Body of pancreas (tissue), 4 donors: ENCODE measurements around the gene NSUN4.

Source experiments
- CTCF ChIP-seq, 7 experiments: fragments of 450-650 bp in 4 of 7; fragments of 200-600 bp in 3 of 7; sonication (generic) in 3 of 7; IDR thresholded peaks; one replicate each; pipeline ENCODE4 v1.5.1; 2016 to 2019; ENCODE audit warnings: antibody characterized with exemption in 7 of 7
- POLR2A ChIP-seq, 3 donors: fragments of 450-650 bp; IDR thresholded peaks; one replicate each; pipeline ENCODE4 v1.6.1; 2016; ENCODE audit warnings: antibody characterized with exemption in 3 of 3, mild to moderate bottlenecking in 2 of 3

GRCh38 chr1:46369542-46370213 lies 29.1 kb downstream of the NSUN4 start:
- TF ChIP-seq CTCF (IDR thresholded peaks at IDR 0.05), result no peak
- no peak for TF ChIP-seq POLR2A (IDR thresholded peaks at IDR 0.05)
